NK-92 treated with Interleukin-12 subunit alpha and Interleukin-12 subunit beta, amount 100 ng/mL, for 24 hours (cell line): Measurements from ENCODE around the gene C1GALT1.
A peak's percentile ranks its signal among the peaks of the same experiment; 100 is the strongest.
"Not testable (repeated sequence)": the region's sequence is repeated elsewhere in the genome, so short reads cannot be mapped to it uniquely, and the experiment has no call there.

Experiments
- DNase-seq: peaks from one replicate; lab custom pipeline; 2025; lab: John Stamatoyannopoulos, UW

The C1GALT1 gene

GRCh38 chr7:7237201-7237977, 55.0 kb downstream of the C1GALT1 start:
- DNase-seq = no peak

- DNase-seq = no peak
These were observed 55.6 kb downstream of the C1GALT1 start for GRCh38 chr7:7237978-7238267.

GRCh38 chr7:7239346-7239745, 57.0 kb downstream of the C1GALT1 start:
- no peak for DNase-seq

GRCh38 chr7:7242899-7243298, 60.6 kb downstream of the C1GALT1 start:
- DNase-seq = no peak

- not testable (repeated sequence) for DNase-seq
These were observed 62.9 kb downstream of the C1GALT1 start for GRCh38 chr7:7245233-7245632.

GRCh38 chr7:7246223-7246622, 63.9 kb downstream of the C1GALT1 start:
- no peak for DNase-seq

- no peak for DNase-seq
These were observed 65.3 kb downstream of the C1GALT1 start for GRCh38 chr7:7247658-7248057.

- DNase-seq = no peak
These were observed 67.5 kb downstream of the C1GALT1 start for GRCh38 chr7:7249814-7250213.

GRCh38 chr7:7251742-7252141, 69.4 kb downstream of the C1GALT1 start:
- no peak for DNase-seq

GRCh38 chr7:7254319-7254718, 72.0 kb downstream of the C1GALT1 start:
- DNase-seq = no peak

- DNase-seq = no peak
These were observed 72.6 kb downstream of the C1GALT1 start for GRCh38 chr7:7254908-7255307.

GRCh38 chr7:7256731-7257274, 74.5 kb downstream of the C1GALT1 start:
- DNase-seq = no peak

- peak; percentile 3 for DNase-seq
These were observed 75.8 kb downstream of the C1GALT1 start for GRCh38 chr7:7257899-7258692.

GRCh38 chr7:7261863-7262262, 79.5 kb downstream of the C1GALT1 start:
- DNase-seq = no peak

GRCh38 chr7:7263297-7264230, 81.2 kb downstream of the C1GALT1 start:
- no peak for DNase-seq

GRCh38 chr7:7264306-7265040, 82.1 kb downstream of the C1GALT1 start:
- DNase-seq = no peak

- DNase-seq = no peak
These were observed 83.0 kb downstream of the C1GALT1 start for GRCh38 chr7:7265081-7266075.

GRCh38 chr7:7266257-7266881, 84.0 kb downstream of the C1GALT1 start:
- DNase-seq = no peak

GRCh38 chr7:7271094-7271874, 88.9 kb downstream of the C1GALT1 start:
- no peak for DNase-seq
